Measurements from ENCODE around the gene GNA14. TPM values are rescaled to one million over a fixed set of nuclear protein-coding genes. Genes with fewer than 3 reads are reported as not detected.

Gene GNA14
- total and polyA plus RNA-seq, 2 experiments from 2014 or later: 3.9 to 10.5 TPM

DNA sequence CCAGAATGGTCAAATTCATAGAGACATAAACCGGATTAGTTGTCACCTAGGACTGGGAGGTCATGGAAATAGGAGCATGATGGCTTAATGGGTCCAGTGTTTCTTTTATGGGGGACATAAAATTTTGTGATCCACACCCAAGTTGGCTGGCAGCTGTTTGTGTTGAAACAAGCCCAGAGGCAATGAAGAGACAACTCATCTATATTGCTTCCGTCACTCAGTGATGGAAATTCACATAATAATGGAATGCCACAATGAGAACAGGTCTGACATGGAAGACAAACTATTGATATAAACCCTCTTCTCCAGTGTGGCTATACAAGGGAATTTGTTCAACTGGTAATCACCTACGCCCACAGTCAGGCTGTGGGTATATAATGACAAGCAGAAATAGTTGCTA is 173.2 kb downstream of the GNA14 start:
- Mint-ChIP-seq H3K27ac (no peak overlapping the region), H3K4me3 (no peak overlapping the region), H3K27me3 (ENCODE audit: insufficient read depth, low read depth, poor library complexity) (peaks cover 2% of the 10 kb centered on the region), H3K4me1 (peaks cover 8% of the 10 kb centered on the region), H3K36me3 (ENCODE audit: low read depth) (peaks cover 23% of the 10 kb centered on the region; the same call in 2 of the 3 replicates), H3K9me3 (peaks cover 25% of the 10 kb centered on the region)
- Histone ChIP-seq H3K36me3 (ENCODE audit: insufficient read depth) (peaks cover 3% of the 10 kb centered on the region; the same call in 1 of the 2 replicates), H3K4me1 (ENCODE audit: insufficient read depth) (no peaks in the 10 kb centered on the region; the same call in 1 of the 2 replicates), H3K79me2 (replicated peaks; ENCODE audit: insufficient read depth) (no peaks in the 10 kb centered on the region), H3K4me2 (no peak overlapping the region), H2AFZ (no peak overlapping the region), H3K27me3 (ENCODE audit: insufficient read depth) (no peaks in the 10 kb centered on the region), H3K4me3 (no peak overlapping the region), H3F3A (replicated peaks; ENCODE audit: low read depth) (no peaks in the 10 kb centered on the region), H3K9me2 (ENCODE audit: insufficient read depth) (no peaks in the 10 kb centered on the region), H4K20me1 (replicated peaks; ENCODE audit: insufficient read depth) (no peaks in the 10 kb centered on the region), H3K27ac (ENCODE audit: low read depth) (no peak overlapping the region)
- TF ChIP-seq ZNF331 (CRISPR knock-in tag; IDR thresholded peaks at IDR 0.05; ENCODE audit: low read depth): no peak
- no peak for TF ChIP-seq ZNF114 (CRISPR knock-in tag; IDR thresholded peaks at IDR 0.05)
- TF ChIP-seq, protein P1, sequence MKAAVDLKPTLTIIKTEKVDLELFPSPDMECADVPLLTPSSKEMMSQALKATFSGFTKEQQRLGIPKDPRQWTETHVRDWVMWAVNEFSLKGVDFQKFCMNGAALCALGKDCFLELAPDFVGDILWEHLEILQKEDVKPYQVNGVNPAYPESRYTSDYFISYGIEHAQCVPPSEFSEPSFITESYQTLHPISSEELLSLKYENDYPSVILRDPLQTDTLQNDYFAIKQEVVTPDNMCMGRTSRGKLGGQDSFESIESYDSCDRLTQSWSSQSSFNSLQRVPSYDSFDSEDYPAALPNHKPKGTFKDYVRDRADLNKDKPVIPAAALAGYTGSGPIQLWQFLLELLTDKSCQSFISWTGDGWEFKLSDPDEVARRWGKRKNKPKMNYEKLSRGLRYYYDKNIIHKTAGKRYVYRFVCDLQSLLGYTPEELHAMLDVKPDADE (IDR thresholded peaks at IDR 0.05): no peak
- TF ChIP-seq, protein P2, sequence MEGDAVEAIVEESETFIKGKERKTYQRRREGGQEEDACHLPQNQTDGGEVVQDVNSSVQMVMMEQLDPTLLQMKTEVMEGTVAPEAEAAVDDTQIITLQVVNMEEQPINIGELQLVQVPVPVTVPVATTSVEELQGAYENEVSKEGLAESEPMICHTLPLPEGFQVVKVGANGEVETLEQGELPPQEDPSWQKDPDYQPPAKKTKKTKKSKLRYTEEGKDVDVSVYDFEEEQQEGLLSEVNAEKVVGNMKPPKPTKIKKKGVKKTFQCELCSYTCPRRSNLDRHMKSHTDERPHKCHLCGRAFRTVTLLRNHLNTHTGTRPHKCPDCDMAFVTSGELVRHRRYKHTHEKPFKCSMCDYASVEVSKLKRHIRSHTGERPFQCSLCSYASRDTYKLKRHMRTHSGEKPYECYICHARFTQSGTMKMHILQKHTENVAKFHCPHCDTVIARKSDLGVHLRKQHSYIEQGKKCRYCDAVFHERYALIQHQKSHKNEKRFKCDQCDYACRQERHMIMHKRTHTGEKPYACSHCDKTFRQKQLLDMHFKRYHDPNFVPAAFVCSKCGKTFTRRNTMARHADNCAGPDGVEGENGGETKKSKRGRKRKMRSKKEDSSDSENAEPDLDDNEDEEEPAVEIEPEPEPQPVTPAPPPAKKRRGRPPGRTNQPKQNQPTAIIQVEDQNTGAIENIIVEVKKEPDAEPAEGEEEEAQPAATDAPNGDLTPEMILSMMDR (conservative IDR thresholded peaks at IDR 0.05; ENCODE audit: low read depth in 2 of 2): no peak
- TF ChIP-seq STAT1 (IDR thresholded peaks at IDR 0.05; ENCODE audit: unreplicated experiment): no peak
- no peak for TF ChIP-seq CREB1 (CRISPR knock-in tag; IDR thresholded peaks at IDR 0.05; ENCODE audit: low read depth)
- TF ChIP-seq, protein P3, sequence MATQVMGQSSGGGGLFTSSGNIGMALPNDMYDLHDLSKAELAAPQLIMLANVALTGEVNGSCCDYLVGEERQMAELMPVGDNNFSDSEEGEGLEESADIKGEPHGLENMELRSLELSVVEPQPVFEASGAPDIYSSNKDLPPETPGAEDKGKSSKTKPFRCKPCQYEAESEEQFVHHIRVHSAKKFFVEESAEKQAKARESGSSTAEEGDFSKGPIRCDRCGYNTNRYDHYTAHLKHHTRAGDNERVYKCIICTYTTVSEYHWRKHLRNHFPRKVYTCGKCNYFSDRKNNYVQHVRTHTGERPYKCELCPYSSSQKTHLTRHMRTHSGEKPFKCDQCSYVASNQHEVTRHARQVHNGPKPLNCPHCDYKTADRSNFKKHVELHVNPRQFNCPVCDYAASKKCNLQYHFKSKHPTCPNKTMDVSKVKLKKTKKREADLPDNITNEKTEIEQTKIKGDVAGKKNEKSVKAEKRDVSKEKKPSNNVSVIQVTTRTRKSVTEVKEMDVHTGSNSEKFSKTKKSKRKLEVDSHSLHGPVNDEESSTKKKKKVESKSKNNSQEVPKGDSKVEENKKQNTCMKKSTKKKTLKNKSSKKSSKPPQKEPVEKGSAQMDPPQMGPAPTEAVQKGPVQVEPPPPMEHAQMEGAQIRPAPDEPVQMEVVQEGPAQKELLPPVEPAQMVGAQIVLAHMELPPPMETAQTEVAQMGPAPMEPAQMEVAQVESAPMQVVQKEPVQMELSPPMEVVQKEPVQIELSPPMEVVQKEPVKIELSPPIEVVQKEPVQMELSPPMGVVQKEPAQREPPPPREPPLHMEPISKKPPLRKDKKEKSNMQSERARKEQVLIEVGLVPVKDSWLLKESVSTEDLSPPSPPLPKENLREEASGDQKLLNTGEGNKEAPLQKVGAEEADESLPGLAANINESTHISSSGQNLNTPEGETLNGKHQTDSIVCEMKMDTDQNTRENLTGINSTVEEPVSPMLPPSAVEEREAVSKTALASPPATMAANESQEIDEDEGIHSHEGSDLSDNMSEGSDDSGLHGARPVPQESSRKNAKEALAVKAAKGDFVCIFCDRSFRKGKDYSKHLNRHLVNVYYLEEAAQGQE (IDR thresholded peaks at IDR 0.05; ENCODE audit: unreplicated experiment): no peak
- no peak for TF ChIP-seq JUNB (IDR thresholded peaks at IDR 0.05; ENCODE audit: unreplicated experiment)
- ATAC-seq (no peak), DNase-seq (ENCODE audit: low spot score) (no peak)

GRCh38 chr9:77472646-77473045 is 175.5 kb downstream of the GNA14 start:
- no peaks in the 10 kb centered on the region for H3K27me3 ChIP-seq (ENCODE audit: insufficient read depth)
- H3K4me1 Mint-ChIP-seq: peaks cover 8% of the 10 kb centered on the region
- no peak overlapping the region for H2AFZ ChIP-seq
- no peak for DNase-seq (ENCODE audit: low spot score)
- H3K9me3 Mint-ChIP-seq: peaks cover 18% of the 10 kb centered on the region
- no peaks in the 10 kb centered on the region for H3F3A ChIP-seq (replicated peaks; ENCODE audit: low read depth)
- H3K4me3 ChIP-seq: no peak overlapping the region
- H3K9me2 ChIP-seq (ENCODE audit: insufficient read depth): no peaks in the 10 kb centered on the region
- no peak overlapping the region for H3K4me3 Mint-ChIP-seq
- H3K27ac ChIP-seq (ENCODE audit: low read depth): no peak overlapping the region
- H4K20me1 ChIP-seq (replicated peaks; ENCODE audit: insufficient read depth): no peaks in the 10 kb centered on the region
- peaks cover 2% of the 10 kb centered on the region for H3K27me3 Mint-ChIP-seq (ENCODE audit: insufficient read depth, low read depth, poor library complexity)
- H3K36me3 Mint-ChIP-seq (ENCODE audit: low read depth): peaks cover 20% of the 10 kb centered on the region; the same call in 2 of the 3 replicates
- peaks cover 3% of the 10 kb centered on the region; the same call in 1 of the 2 replicates for H3K36me3 ChIP-seq (ENCODE audit: insufficient read depth)
- no peaks in the 10 kb centered on the region; the same call in 1 of the 2 replicates for H3K4me1 ChIP-seq (ENCODE audit: insufficient read depth)
- no peak overlapping the region for H3K4me2 ChIP-seq
- no peak overlapping the region for H3K27ac Mint-ChIP-seq
- no peaks in the 10 kb centered on the region for H3K79me2 ChIP-seq (replicated peaks; ENCODE audit: insufficient read depth)
- ATAC-seq: no peak
- TF ChIP-seq, protein P1 (IDR thresholded peaks at IDR 0.05): no peak
- TF ChIP-seq CREB1 (CRISPR knock-in tag; IDR thresholded peaks at IDR 0.05; ENCODE audit: low read depth) (no peak), POLR2AphosphoS5 (IDR thresholded peaks at IDR 0.05; ENCODE audit: low read depth) (no peak), STAT1 (IDR thresholded peaks at IDR 0.05; ENCODE audit: unreplicated experiment) (no peak), NANOG (IDR thresholded peaks at IDR 0.05; ENCODE audit: borderline replicate concordance) (no peak)

Measured in GM23338 (cell line).